Measurements from ENCODE around the gene FAM76A. TPM values are rescaled to one million over a fixed set of nuclear protein-coding genes. Genes with fewer than 3 reads are reported as not detected.
"Not testable (repeated sequence)": the region's sequence is repeated elsewhere in the genome, so short reads cannot be mapped to it uniquely, and the experiment has no call there.

FAM76A gene
- total and polyA plus RNA-seq, 5 donors = 6.1 to 14.5 (median 12.7) TPM

- peak in 1 of 2 donors; percentile 61 for ATAC-seq
- H3K4me1 ChIP-seq (ENCODE audit: control insufficient read depth, insufficient read depth, low read length) = no peaks in the 10 kb centered on the region
- DNase-seq = no peak
- no peaks in the 10 kb centered on the region for H3K9me3 ChIP-seq (ENCODE audit: control insufficient read depth, low read length)
- peak overlapping the region; percentile 48 for H3K27ac ChIP-seq (ENCODE audit: low read length)
- intact Hi-C loops (cut with DNase I) = no loop called here
- H3K27me3 ChIP-seq (ENCODE audit: control insufficient read depth, insufficient read depth) = no peaks in the 10 kb centered on the region
- no peak overlapping the region for H3K4me3 ChIP-seq (ENCODE audit: low read length)
- WGBS = 50% methylated on average over 4 of the region's 4 CpGs
These were observed 36.2 kb upstream of the FAM76A start for GRCh38 chr1:27689423-27690173.

- 57% methylated on average over 2 of the region's 2 CpGs for WGBS
- Histone ChIP-seq H3K9me3 (ENCODE audit: control insufficient read depth, low read length) (no peaks in the 10 kb centered on the region), H3K27me3 (ENCODE audit: control insufficient read depth, insufficient read depth) (no peaks in the 10 kb centered on the region), H3K4me3 (ENCODE audit: low read length) (no peak overlapping the region), H3K27ac (ENCODE audit: low read length) (no peak overlapping the region), H3K4me1 (ENCODE audit: control insufficient read depth, insufficient read depth, low read length) (no peaks in the 10 kb centered on the region)
- intact Hi-C loops (cut with DNase I) = no loop called here
- DNase-seq (no peak), ATAC-seq (no peak)
These were observed 35.6 kb upstream of the FAM76A start for GRCh38 chr1:27690183-27690582.

GRCh38 chr1:27696835-27697234 is 28.9 kb upstream of the FAM76A start:
- H3K27me3 ChIP-seq (ENCODE audit: control insufficient read depth, insufficient read depth); H3K4me1 ChIP-seq (ENCODE audit: control insufficient read depth, insufficient read depth, low read length); H3K4me3 ChIP-seq (ENCODE audit: low read length); H3K27ac ChIP-seq (ENCODE audit: low read length); ATAC-seq; DNase-seq; H3K9me3 ChIP-seq (ENCODE audit: control insufficient read depth, low read length); intact Hi-C loops (cut with DNase I): not testable (repeated sequence)
- 76% methylated on average over 9 of the region's 9 CpGs for WGBS

- no peak overlapping the region for H3K4me3 ChIP-seq (ENCODE audit: low read length)
- DNase-seq (no peak), ATAC-seq (no peak)
- intact Hi-C loops (cut with DNase I) = no loop called here
- H3K27ac ChIP-seq (ENCODE audit: low read length) = no peak overlapping the region
- H3K9me3 ChIP-seq (ENCODE audit: control insufficient read depth, low read length) = no peaks in the 10 kb centered on the region
- no peaks in the 10 kb centered on the region for H3K27me3 ChIP-seq (ENCODE audit: control insufficient read depth, insufficient read depth)
- H3K4me1 ChIP-seq (ENCODE audit: control insufficient read depth, insufficient read depth, low read length) = no peaks in the 10 kb centered on the region
- 75% methylated on average over 4 of the region's 4 CpGs for WGBS
These were observed 20.8 kb upstream of the FAM76A start for GRCh38 chr1:27704958-27705357.

- intact Hi-C loops (cut with DNase I) = no loop called here
- no peaks in the 10 kb centered on the region for H3K9me3 ChIP-seq (ENCODE audit: control insufficient read depth, low read length)
- no peaks in the 10 kb centered on the region for H3K27me3 ChIP-seq (ENCODE audit: control insufficient read depth, insufficient read depth)
- ATAC-seq = no peak
- no peaks in the 10 kb centered on the region for H3K4me1 ChIP-seq (ENCODE audit: control insufficient read depth, insufficient read depth, low read length)
- no peak overlapping the region for H3K27ac ChIP-seq (ENCODE audit: low read length)
- H3K4me3 ChIP-seq (ENCODE audit: low read length) = no peak overlapping the region
- DNase-seq = no peak
- whole genome bisulfite sequencing = 72% methylated on average over 2 of the region's 2 CpGs
These were observed 20.2 kb upstream of the FAM76A start for GRCh38 chr1:27705545-27705944.

- DNase-seq (no peak), ATAC-seq (no peak)
- WGBS = 89% methylated on average over 2 of the region's 2 CpGs
- Histone ChIP-seq H3K9me3 (ENCODE audit: control insufficient read depth, low read length) (no peaks in the 10 kb centered on the region), H3K27me3 (ENCODE audit: control insufficient read depth, insufficient read depth) (no peaks in the 10 kb centered on the region), H3K27ac (ENCODE audit: low read length) (no peak overlapping the region), H3K4me3 (ENCODE audit: low read length) (no peak overlapping the region), H3K4me1 (ENCODE audit: control insufficient read depth, insufficient read depth, low read length) (no peaks in the 10 kb centered on the region)
- intact Hi-C loops (cut with DNase I) = no loop called here
These were observed 15.2 kb upstream of the FAM76A start for GRCh38 chr1:27710574-27710973.

- H3K4me1 ChIP-seq (ENCODE audit: control insufficient read depth, insufficient read depth, low read length) = no peaks in the 10 kb centered on the region
- H3K4me3 ChIP-seq (ENCODE audit: low read length) = no peak overlapping the region
- ATAC-seq (no peak), DNase-seq (no peak)
- WGBS = 59% methylated on average over 3 of the region's 3 CpGs
- H3K9me3 ChIP-seq (ENCODE audit: control insufficient read depth, low read length) = no peaks in the 10 kb centered on the region
- intact Hi-C loops (cut with DNase I) = no loop called here
- no peak overlapping the region for H3K27ac ChIP-seq (ENCODE audit: low read length)
- H3K27me3 ChIP-seq (ENCODE audit: control insufficient read depth, insufficient read depth) = no peaks in the 10 kb centered on the region
These were observed 12.5 kb upstream of the FAM76A start for GRCh38 chr1:27713139-27713725.

- 67% methylated on average over 3 of the region's 3 CpGs for WGBS
- no peaks in the 10 kb centered on the region for H3K9me3 ChIP-seq (ENCODE audit: control insufficient read depth, low read length)
- intact Hi-C loops (cut with DNase I) = no loop called here
- ATAC-seq (no peak), DNase-seq (no peak)
- no peaks in the 10 kb centered on the region for H3K4me1 ChIP-seq (ENCODE audit: control insufficient read depth, insufficient read depth, low read length)
- no peak overlapping the region for H3K27ac ChIP-seq (ENCODE audit: low read length)
- no peaks in the 10 kb centered on the region for H3K27me3 ChIP-seq (ENCODE audit: control insufficient read depth, insufficient read depth)
- H3K4me3 ChIP-seq (ENCODE audit: low read length) = no peak overlapping the region
These were observed 11.8 kb upstream of the FAM76A start for GRCh38 chr1:27713869-27714513.

- WGBS = 64% methylated on average over 2 of the region's 2 CpGs
- ATAC-seq (no peak), DNase-seq (no peak)
- Histone ChIP-seq H3K4me1 (ENCODE audit: control insufficient read depth, insufficient read depth, low read length) (no peaks in the 10 kb centered on the region), H3K9me3 (ENCODE audit: control insufficient read depth, low read length) (no peaks in the 10 kb centered on the region), H3K27ac (ENCODE audit: low read length) (no peak overlapping the region), H3K4me3 (ENCODE audit: low read length) (no peak overlapping the region), H3K27me3 (ENCODE audit: control insufficient read depth, insufficient read depth) (no peaks in the 10 kb centered on the region)
- intact Hi-C loops (cut with DNase I) = no loop called here
These were observed 9.4 kb upstream of the FAM76A start for GRCh38 chr1:27716262-27716895.

GRCh38 chr1:27719286-27720251 is 6.2 kb upstream of the FAM76A start:
- intact Hi-C loops (cut with DNase I) = loop anchor here in 2 of 4 donors (10.0 kb wide), 1 partner anchor 45 kb away; the partner anchor contains the start of gene IFI6 (in 2 of the 2)
- no peak overlapping the region for H3K4me3 ChIP-seq (ENCODE audit: low read length)
- H3K9me3 ChIP-seq (ENCODE audit: control insufficient read depth, low read length) = no peaks in the 10 kb centered on the region
- WGBS = 69% methylated on average over 5 of the region's 5 CpGs
- H3K27me3 ChIP-seq (ENCODE audit: control insufficient read depth, insufficient read depth) = no peaks in the 10 kb centered on the region
- no peak for DNase-seq
- no peak for ATAC-seq
- H3K27ac ChIP-seq (ENCODE audit: low read length) = no peak overlapping the region
- H3K4me1 ChIP-seq (ENCODE audit: control insufficient read depth, insufficient read depth, low read length) = no peaks in the 10 kb centered on the region

Measured in right cardiac atrium (tissue), 5 donors.